GM23338 (cell line): ENCODE results near the gene PCDHB14. TPM values are rescaled to one million over a fixed set of nuclear protein-coding genes. Genes with fewer than 3 reads are reported as not detected.
A peak's percentile ranks its signal among the peaks of the same experiment; 100 is the strongest.
"Not testable (repeated sequence)": the region's sequence is repeated elsewhere in the genome, so short reads cannot be mapped to it uniquely, and the experiment has no call there.

Experiments used
- ATAC-seq: fragments of 200-7000 bp; cut with Tn5 transposase; 3 replicates; pipeline ENCODE4 v1.9.1; 2020
- DNase-seq: peaks from one replicate; pipeline ENCODE4 v3.0.0-alpha.2; 2015; ENCODE audit warnings: low spot score
- H2AFZ ChIP-seq: fragments of 200-600 bp; sonication (generic); 2 replicates; pipeline ENCODE4 v1.8.0; 2016; ENCODE audit warnings: antibody characterized with exemption, mild to moderate bottlenecking, moderate library complexity
- H3F3A ChIP-seq: fragments of 200-600 bp; sonication (generic); replicated peaks from 2 replicates; pipeline ENCODE4 v1.8.0; 2017; ENCODE audit warnings: antibody characterized with exemption, mixed run types, low read depth
- H3K27ac ChIP-seq: fragments of 200-600 bp; sonication (generic); 2 replicates; pipeline ENCODE4 v1.6.1; 2016; ENCODE audit warnings: low read depth
- H3K27me3 ChIP-seq: fragments of 200-600 bp; sonication (generic); 2 replicates; pipeline ENCODE4 v1.8.0; 2016; ENCODE audit warnings: mild to moderate bottlenecking, mixed run types, moderate library complexity; ENCODE audit not compliant: insufficient read depth
- H3K36me3 ChIP-seq: fragments of 200-600 bp; sonication (generic); 2 replicates; pipeline ENCODE4 v1.8.0; 2016; ENCODE audit warnings: mild to moderate bottlenecking; ENCODE audit not compliant: insufficient read depth
- H3K4me1 ChIP-seq: fragments of 200-600 bp; sonication (generic); 2 replicates; pipeline ENCODE4 v1.8.0; 2016; ENCODE audit warnings: mild to moderate bottlenecking, moderate library complexity; ENCODE audit not compliant: insufficient read depth
- H3K4me2 ChIP-seq: fragments of 200-600 bp; sonication (generic); 2 replicates; pipeline ENCODE4 v1.7.1; 2017; ENCODE audit warnings: mixed run types
- H3K4me3 ChIP-seq: fragments of 200-600 bp; sonication (generic); 2 replicates; pipeline ENCODE4 v1.6.1; 2016; ENCODE audit warnings: mixed run types
- H3K79me2 ChIP-seq: fragments of 200-600 bp; sonication (generic); replicated peaks from 2 replicates; pipeline ENCODE4 v1.8.0; 2017; ENCODE audit warnings: mild to moderate bottlenecking; ENCODE audit not compliant: insufficient read depth
- H3K9me2 ChIP-seq: fragments of 200-600 bp; sonication (generic); 2 replicates; pipeline ENCODE4 v1.8.0; 2017; ENCODE audit not compliant: insufficient read depth
- H4K20me1 ChIP-seq: fragments of 200-600 bp; sonication (generic); replicated peaks from 2 replicates; pipeline ENCODE4 v1.8.0; 2017; ENCODE audit warnings: mild to moderate bottlenecking; ENCODE audit not compliant: insufficient read depth
- H3K27ac Mint-ChIP-seq: 2 replicates; pipeline ENCODE4 v1.8.0; 2020; ENCODE audit warnings: inconsistent platforms, mild to moderate bottlenecking, moderate library complexity, mixed read lengths
- H3K27me3 Mint-ChIP-seq: 3 replicates; pipeline ENCODE4 v1.8.0; 2022; ENCODE audit warnings: low read depth, mild to moderate bottlenecking, moderate library complexity, mixed read lengths, inconsistent platforms; ENCODE audit not compliant: insufficient read depth, poor library complexity
- H3K36me3 Mint-ChIP-seq: 3 replicates; pipeline ENCODE4 v1.8.0; 2021; ENCODE audit warnings: low read depth, mild to moderate bottlenecking, inconsistent platforms, moderate library complexity, mixed read lengths
- H3K4me1 Mint-ChIP-seq: 3 replicates; pipeline ENCODE4 v1.8.0; 2020; ENCODE audit warnings: mild to moderate bottlenecking, inconsistent platforms, mixed read lengths
- H3K4me3 Mint-ChIP-seq: 3 replicates; pipeline ENCODE4 v1.8.0; 2021; ENCODE audit warnings: moderate library complexity, mild to moderate bottlenecking, inconsistent platforms, mixed read lengths
- H3K9me3 Mint-ChIP-seq: 3 replicates; pipeline ENCODE4 v1.8.0; 2020; ENCODE audit warnings: moderate library complexity, mild to moderate bottlenecking, inconsistent platforms, mixed read lengths
- EZH2 ChIP-seq: fragments of 200-600 bp; sonication (generic); IDR thresholded peaks from one replicate; pipeline ENCODE4 v1.8.0; 2017; ENCODE audit warnings: antibody characterized with exemption, mild to moderate bottlenecking, low read depth; ENCODE audit not compliant: unreplicated experiment
- polyA plus RNA-seq: library from polyadenylated mRNA; unstranded; fragments of >200 nt; fragmentation: Nextera tagmentation; extraction: Ambion mirVana; gene quantifications from 2 replicates; pipeline ENCODE4 v1.2.1, GENCODE V29; 2016
- total RNA-seq: library from RNA; depleted of rRNA; stranded (reverse); fragments of >200 nt; shearing (Covaris generic); gene quantifications from 2 replicates; pipeline ENCODE4 v1.2.3, GENCODE V29; 2014
- TF ChIP-seq, protein P1 (sequence below): fragments of 250-450 bp; sonication (Bioruptor Pico); IDR thresholded peaks from 2 replicates; pipeline ENCODE4 v1.5.0; 2020; ENCODE audit warnings: mild to moderate bottlenecking, moderate library complexity
- TF ChIP-seq, protein P2 (sequence below), 2 experiments: fragments of 200-600 bp in 1 of 2; sonication (generic) in 1 of 2; conservative IDR thresholded peaks; 2 replicates each; pipeline versions ENCODE4 v1.5.1 to v1.6.1; 2016 to 2017; ENCODE audit warnings: antibody characterized with exemption in 2 of 2, low read depth in 2 of 2, mild to moderate bottlenecking in 2 of 2, moderate library complexity in 1 of 2
- TF ChIP-seq, protein P3 (sequence below): IDR thresholded peaks from one replicate; pipeline ENCODE4 v1.6.1; 2018; ENCODE audit warnings: antibody characterized with exemption; ENCODE audit not compliant: unreplicated experiment

Gene PCDHB14
- total and polyA plus RNA-seq, 2 experiments from 2014 or later = 0.71 to 4.1 TPM

DNA sequence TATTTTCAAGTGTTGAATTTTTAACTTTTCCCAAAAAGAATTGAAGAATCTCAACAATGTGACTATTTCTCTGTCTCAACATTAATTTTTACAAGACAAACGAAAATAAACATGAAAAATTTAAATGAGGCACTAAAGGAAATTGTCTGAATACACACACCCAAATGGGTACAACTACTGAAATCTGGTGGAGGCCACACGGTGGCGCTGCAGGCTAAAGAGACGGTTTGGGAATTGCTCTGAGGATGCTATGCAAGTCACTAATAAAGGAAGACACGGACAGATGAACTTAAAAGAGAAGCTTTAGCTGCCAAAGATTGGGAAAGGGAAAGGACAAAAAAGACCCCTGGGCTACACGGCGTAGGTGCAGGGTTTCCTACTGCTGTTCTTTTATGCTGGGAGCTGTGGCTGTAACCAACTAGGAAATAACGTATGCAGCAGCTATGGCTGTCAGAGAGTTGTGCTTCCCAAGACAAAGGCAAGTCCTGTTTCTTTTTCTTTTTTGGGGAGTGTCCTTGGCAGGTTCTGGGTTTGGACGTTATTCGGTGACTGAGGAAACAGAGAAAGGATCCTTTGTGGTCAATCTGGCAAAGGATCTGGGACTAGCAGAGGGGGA lies 30.9 kb upstream of the PCDHB14 start, which contains the start of gene PCDHB10:
Gene PCDHB10 (plus strand): TSS at position 244 of the 616 bp plus-strand sequence. CDS start 200 bp downstream, at position 444.
- peak; percentile 94 for ATAC-seq
- H3K36me3 ChIP-seq = no peaks in the 10 kb centered on the region; the same call in 1 of the 2 replicates
- Mint-ChIP-seq H3K27me3 (peaks cover 4% of the 10 kb centered on the region), H3K4me1 (peaks cover 5% of the 10 kb centered on the region; the same call in 1 of the 3 replicates), H3K9me3 (peaks cover 31% of the 10 kb centered on the region), H3K36me3 (peaks cover 20% of the 10 kb centered on the region), H3K27ac (no peak within 1 kb of the TSS), H3K4me3 (peak within 1 kb of the TSS; percentile 61)
- H3K27me3 ChIP-seq = no peaks in the 10 kb centered on the region
- H4K20me1 ChIP-seq = no peaks in the 10 kb centered on the region
- H3K4me2 ChIP-seq = peak within 1 kb of the TSS; percentile 69
- H2AFZ ChIP-seq = peak within 1 kb of the TSS; percentile 75
- no peaks in the 10 kb centered on the region for H3F3A ChIP-seq
- no peaks in the 10 kb centered on the region for H3K9me2 ChIP-seq
- H3K4me3 ChIP-seq = peak within 1 kb of the TSS; percentile 39; the same call in 1 of the 2 replicates
- no peak within 1 kb of the TSS for H3K27ac ChIP-seq
- H3K79me2 ChIP-seq = no peaks in the 10 kb centered on the region
- H3K4me1 ChIP-seq = no peaks in the 10 kb centered on the region
- TF ChIP-seq, protein P1, sequence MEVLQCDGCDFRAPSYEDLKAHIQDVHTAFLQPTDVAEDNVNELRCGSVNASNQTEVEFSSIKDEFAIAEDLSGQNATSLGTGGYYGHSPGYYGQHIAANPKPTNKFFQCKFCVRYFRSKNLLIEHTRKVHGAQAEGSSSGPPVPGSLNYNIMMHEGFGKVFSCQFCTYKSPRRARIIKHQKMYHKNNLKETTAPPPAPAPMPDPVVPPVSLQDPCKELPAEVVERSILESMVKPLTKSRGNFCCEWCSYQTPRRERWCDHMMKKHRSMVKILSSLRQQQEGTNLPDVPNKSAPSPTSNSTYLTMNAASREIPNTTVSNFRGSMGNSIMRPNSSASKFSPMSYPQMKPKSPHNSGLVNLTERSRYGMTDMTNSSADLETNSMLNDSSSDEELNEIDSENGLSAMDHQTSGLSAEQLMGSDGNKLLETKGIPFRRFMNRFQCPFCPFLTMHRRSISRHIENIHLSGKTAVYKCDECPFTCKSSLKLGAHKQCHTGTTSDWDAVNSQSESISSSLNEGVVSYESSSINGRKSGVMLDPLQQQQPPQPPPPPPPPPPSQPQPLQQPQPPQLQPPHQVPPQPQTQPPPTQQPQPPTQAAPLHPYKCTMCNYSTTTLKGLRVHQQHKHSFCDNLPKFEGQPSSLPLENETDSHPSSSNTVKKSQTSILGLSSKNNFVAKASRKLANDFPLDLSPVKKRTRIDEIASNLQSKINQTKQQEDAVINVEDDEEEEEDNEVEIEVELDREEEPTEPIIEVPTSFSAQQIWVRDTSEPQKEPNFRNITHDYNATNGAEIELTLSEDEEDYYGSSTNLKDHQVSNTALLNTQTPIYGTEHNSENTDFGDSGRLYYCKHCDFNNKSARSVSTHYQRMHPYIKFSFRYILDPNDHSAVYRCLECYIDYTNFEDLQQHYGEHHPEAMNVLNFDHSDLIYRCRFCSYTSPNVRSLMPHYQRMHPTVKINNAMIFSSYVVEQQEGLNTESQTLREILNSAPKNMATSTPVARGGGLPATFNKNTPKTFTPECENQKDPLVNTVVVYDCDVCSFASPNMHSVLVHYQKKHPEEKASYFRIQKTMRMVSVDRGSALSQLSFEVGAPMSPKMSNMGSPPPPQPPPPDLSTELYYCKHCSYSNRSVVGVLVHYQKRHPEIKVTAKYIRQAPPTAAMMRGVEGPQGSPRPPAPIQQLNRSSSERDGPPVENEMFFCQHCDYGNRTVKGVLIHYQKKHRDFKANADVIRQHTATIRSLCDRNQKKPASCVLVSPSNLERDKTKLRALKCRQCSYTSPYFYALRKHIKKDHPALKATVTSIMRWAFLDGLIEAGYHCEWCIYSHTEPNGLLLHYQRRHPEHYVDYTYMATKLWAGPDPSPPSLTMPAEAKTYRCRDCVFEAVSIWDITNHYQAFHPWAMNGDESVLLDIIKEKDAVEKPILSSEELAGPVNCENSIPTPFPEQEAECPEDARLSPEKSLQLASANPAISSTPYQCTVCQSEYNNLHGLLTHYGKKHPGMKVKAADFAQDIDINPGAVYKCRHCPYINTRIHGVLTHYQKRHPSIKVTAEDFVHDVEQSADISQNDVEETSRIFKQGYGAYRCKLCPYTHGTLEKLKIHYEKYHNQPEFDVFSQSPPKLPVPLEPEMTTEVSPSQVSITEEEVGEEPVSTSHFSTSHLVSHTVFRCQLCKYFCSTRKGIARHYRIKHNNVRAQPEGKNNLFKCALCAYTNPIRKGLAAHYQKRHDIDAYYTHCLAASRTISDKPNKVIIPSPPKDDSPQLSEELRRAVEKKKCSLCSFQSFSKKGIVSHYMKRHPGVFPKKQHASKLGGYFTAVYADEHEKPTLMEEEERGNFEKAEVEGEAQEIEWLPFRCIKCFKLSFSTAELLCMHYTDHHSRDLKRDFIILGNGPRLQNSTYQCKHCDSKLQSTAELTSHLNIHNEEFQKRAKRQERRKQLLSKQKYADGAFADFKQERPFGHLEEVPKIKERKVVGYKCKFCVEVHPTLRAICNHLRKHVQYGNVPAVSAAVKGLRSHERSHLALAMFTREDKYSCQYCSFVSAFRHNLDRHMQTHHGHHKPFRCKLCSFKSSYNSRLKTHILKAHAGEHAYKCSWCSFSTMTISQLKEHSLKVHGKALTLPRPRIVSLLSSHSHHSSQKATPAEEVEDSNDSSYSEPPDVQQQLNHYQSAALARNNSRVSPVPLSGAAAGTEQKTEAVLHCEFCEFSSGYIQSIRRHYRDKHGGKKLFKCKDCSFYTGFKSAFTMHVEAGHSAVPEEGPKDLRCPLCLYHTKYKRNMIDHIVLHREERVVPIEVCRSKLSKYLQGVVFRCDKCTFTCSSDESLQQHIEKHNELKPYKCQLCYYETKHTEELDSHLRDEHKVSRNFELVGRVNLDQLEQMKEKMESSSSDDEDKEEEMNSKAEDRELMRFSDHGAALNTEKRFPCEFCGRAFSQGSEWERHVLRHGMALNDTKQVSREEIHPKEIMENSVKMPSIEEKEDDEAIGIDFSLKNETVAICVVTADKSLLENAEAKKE (CRISPR knock-in tag) = no peak
- TF ChIP-seq, protein P2, sequence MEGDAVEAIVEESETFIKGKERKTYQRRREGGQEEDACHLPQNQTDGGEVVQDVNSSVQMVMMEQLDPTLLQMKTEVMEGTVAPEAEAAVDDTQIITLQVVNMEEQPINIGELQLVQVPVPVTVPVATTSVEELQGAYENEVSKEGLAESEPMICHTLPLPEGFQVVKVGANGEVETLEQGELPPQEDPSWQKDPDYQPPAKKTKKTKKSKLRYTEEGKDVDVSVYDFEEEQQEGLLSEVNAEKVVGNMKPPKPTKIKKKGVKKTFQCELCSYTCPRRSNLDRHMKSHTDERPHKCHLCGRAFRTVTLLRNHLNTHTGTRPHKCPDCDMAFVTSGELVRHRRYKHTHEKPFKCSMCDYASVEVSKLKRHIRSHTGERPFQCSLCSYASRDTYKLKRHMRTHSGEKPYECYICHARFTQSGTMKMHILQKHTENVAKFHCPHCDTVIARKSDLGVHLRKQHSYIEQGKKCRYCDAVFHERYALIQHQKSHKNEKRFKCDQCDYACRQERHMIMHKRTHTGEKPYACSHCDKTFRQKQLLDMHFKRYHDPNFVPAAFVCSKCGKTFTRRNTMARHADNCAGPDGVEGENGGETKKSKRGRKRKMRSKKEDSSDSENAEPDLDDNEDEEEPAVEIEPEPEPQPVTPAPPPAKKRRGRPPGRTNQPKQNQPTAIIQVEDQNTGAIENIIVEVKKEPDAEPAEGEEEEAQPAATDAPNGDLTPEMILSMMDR (conservative IDR thresholded peaks at IDR 0.05; ENCODE audit: low read depth in 2 of 2) = peak; percentile 93 to 99
- TF ChIP-seq EZH2 = no peak
- TF ChIP-seq, protein P3, sequence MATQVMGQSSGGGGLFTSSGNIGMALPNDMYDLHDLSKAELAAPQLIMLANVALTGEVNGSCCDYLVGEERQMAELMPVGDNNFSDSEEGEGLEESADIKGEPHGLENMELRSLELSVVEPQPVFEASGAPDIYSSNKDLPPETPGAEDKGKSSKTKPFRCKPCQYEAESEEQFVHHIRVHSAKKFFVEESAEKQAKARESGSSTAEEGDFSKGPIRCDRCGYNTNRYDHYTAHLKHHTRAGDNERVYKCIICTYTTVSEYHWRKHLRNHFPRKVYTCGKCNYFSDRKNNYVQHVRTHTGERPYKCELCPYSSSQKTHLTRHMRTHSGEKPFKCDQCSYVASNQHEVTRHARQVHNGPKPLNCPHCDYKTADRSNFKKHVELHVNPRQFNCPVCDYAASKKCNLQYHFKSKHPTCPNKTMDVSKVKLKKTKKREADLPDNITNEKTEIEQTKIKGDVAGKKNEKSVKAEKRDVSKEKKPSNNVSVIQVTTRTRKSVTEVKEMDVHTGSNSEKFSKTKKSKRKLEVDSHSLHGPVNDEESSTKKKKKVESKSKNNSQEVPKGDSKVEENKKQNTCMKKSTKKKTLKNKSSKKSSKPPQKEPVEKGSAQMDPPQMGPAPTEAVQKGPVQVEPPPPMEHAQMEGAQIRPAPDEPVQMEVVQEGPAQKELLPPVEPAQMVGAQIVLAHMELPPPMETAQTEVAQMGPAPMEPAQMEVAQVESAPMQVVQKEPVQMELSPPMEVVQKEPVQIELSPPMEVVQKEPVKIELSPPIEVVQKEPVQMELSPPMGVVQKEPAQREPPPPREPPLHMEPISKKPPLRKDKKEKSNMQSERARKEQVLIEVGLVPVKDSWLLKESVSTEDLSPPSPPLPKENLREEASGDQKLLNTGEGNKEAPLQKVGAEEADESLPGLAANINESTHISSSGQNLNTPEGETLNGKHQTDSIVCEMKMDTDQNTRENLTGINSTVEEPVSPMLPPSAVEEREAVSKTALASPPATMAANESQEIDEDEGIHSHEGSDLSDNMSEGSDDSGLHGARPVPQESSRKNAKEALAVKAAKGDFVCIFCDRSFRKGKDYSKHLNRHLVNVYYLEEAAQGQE = no peak
- peak; percentile 90 for DNase-seq

DNA sequence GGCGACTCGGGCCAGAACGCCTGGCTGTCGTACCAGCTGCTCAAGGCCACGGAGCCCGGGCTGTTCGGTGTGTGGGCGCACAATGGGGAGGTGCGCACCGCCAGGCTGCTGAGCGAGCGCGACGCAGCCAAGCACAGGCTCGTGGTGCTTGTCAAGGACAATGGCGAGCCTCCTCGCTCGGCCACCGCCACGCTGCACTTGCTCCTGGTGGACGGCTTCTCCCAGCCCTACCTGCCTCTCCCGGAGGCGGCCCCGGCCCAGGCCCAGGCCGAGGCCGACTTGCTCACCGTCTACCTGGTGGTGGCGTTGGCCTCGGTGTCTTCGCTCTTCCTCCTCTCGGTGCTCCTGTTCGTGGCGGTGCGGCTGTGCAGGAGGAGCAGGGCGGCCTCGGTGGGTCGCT lies 28.8 kb upstream of the PCDHB14 start:
- not testable (repeated sequence) for H3K36me3 ChIP-seq, H3K27ac Mint-ChIP-seq, H3K79me2 ChIP-seq, H3F3A ChIP-seq, ATAC-seq, H3K27ac ChIP-seq, H3K9me2 ChIP-seq, DNase-seq, H3K4me1 ChIP-seq, H3K4me2 ChIP-seq, H3K4me3 Mint-ChIP-seq, H3K27me3 Mint-ChIP-seq, H3K4me3 ChIP-seq, H3K27me3 ChIP-seq, H2AFZ ChIP-seq, H3K4me1 Mint-ChIP-seq, H4K20me1 ChIP-seq
- H3K36me3 Mint-ChIP-seq = peaks cover 16% of the 10 kb centered on the region
- H3K9me3 Mint-ChIP-seq = peaks cover 28% of the 10 kb centered on the region
